Esophagus muscularis mucosa (tissue), 3 donors: Measurements from ENCODE around the gene ANKS1B.

ENCODE experiments used
- POLR2A ChIP-seq: fragments of 450-650 bp; IDR thresholded peaks from one replicate; pipeline ENCODE4 v1.6.1; 2017; ENCODE audit warnings: antibody characterized with exemption, moderate library complexity, mild to moderate bottlenecking, low read depth
- POLR2AphosphoS5 ChIP-seq, 2 donors: sonication (generic); formaldehyde crosslinking; IDR thresholded peaks; one replicate each; pipeline ENCODE4 v1.6.1; 2017; ENCODE audit warnings: antibody characterized with exemption in 2 of 2
- TF ChIP-seq, protein P1 (sequence below), 3 experiments: fragments of 200-600 bp in 2 of 3; fragments of 450-650 bp in 1 of 3; sonication (generic) in 2 of 3; IDR thresholded peaks; one replicate each; pipeline ENCODE4 v1.5.1; 2017 to 2019; ENCODE audit warnings: antibody characterized with exemption in 3 of 3, mild to moderate bottlenecking in 2 of 3, moderate library complexity in 1 of 3

DNA sequence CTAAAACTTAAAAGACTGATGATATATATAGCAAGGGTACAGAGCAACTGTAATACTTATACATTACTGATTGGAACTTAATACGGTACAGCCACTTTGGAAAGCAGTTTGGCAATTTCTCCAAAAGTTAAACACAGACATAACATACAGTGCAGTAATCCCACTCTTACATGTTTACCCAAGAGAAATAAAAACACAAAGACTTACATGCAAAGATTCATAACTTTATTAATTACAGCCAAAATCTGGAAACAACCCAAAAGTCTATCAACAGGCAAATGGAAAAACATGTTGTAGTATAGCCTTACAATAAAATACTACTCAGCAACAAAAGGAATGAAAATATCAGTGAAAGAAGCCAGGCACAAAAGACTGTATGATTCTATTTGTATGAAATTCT, 252.6 kb downstream of the ANKS1B start:
- no peak for TF ChIP-seq POLR2AphosphoS5 (IDR thresholded peaks at IDR 0.05)
- TF ChIP-seq, protein P1, sequence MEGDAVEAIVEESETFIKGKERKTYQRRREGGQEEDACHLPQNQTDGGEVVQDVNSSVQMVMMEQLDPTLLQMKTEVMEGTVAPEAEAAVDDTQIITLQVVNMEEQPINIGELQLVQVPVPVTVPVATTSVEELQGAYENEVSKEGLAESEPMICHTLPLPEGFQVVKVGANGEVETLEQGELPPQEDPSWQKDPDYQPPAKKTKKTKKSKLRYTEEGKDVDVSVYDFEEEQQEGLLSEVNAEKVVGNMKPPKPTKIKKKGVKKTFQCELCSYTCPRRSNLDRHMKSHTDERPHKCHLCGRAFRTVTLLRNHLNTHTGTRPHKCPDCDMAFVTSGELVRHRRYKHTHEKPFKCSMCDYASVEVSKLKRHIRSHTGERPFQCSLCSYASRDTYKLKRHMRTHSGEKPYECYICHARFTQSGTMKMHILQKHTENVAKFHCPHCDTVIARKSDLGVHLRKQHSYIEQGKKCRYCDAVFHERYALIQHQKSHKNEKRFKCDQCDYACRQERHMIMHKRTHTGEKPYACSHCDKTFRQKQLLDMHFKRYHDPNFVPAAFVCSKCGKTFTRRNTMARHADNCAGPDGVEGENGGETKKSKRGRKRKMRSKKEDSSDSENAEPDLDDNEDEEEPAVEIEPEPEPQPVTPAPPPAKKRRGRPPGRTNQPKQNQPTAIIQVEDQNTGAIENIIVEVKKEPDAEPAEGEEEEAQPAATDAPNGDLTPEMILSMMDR (IDR thresholded peaks at IDR 0.05): no peak
- TF ChIP-seq POLR2A: no peak
